ENCODE measurements around the gene NAALADL2. TPM values are rescaled to one million over a fixed set of nuclear protein-coding genes. Genes with fewer than 3 reads are reported as not detected.

The NAALADL2 gene
- polyA plus RNA-seq, 2 of the 4 experiments (the other 2 are of a cell fraction): 0.09 to 0.28 TPM

DNA sequence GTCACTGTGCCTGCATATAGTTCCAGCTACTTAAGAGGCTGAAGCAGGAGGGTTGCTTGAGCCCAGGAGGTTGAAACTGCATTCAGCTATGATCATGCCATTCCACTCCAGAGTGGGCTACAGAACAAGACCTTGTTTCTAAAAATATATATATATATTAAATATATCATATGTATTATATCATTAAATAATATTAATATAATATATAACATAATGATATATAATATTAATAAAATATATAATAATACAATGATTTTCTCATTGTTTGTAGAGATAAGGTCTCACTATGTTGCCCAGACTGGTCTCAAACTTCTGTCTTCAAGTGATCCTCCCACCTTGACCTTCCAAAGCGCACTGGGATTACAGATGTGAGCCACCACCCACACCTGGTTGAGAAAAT is 101.8 kb downstream of the NAALADL2 start:
- Histone ChIP-seq H3K4me3 (no peak overlapping the region), H3K4me1 (peaks cover 20% of the 10 kb centered on the region), H3K27ac (no peak overlapping the region), H3K4me2 (no peak overlapping the region), H3K9me3 (no peaks in the 10 kb centered on the region)
- DNase-seq (ENCODE audit: low read depth in 1 of 2, low spot score in 1 of 2): no peak
- no peak for ATAC-seq
- no peak for TF ChIP-seq JUNB (IDR thresholded peaks at IDR 0.05)
- TF ChIP-seq ZNF302 (CRISPR knock-in tag; IDR thresholded peaks at IDR 0.05): no peak
- TF ChIP-seq NPAS2 (CRISPR knock-in tag; IDR thresholded peaks at IDR 0.05; ENCODE audit: borderline replicate concordance): no peak
- no peak for TF ChIP-seq FOSB (CRISPR knock-in tag; IDR thresholded peaks at IDR 0.05)
- TF ChIP-seq NFE2L2 (conservative IDR thresholded peaks at IDR 0.05; ENCODE audit: low read length): no peak
- no peak for TF ChIP-seq RFX5 (IDR thresholded peaks at IDR 0.05)
- TF ChIP-seq POLR2AphosphoS2 (conservative IDR thresholded peaks at IDR 0.05; ENCODE audit: low read length): no peak
- TF ChIP-seq, protein P1, sequence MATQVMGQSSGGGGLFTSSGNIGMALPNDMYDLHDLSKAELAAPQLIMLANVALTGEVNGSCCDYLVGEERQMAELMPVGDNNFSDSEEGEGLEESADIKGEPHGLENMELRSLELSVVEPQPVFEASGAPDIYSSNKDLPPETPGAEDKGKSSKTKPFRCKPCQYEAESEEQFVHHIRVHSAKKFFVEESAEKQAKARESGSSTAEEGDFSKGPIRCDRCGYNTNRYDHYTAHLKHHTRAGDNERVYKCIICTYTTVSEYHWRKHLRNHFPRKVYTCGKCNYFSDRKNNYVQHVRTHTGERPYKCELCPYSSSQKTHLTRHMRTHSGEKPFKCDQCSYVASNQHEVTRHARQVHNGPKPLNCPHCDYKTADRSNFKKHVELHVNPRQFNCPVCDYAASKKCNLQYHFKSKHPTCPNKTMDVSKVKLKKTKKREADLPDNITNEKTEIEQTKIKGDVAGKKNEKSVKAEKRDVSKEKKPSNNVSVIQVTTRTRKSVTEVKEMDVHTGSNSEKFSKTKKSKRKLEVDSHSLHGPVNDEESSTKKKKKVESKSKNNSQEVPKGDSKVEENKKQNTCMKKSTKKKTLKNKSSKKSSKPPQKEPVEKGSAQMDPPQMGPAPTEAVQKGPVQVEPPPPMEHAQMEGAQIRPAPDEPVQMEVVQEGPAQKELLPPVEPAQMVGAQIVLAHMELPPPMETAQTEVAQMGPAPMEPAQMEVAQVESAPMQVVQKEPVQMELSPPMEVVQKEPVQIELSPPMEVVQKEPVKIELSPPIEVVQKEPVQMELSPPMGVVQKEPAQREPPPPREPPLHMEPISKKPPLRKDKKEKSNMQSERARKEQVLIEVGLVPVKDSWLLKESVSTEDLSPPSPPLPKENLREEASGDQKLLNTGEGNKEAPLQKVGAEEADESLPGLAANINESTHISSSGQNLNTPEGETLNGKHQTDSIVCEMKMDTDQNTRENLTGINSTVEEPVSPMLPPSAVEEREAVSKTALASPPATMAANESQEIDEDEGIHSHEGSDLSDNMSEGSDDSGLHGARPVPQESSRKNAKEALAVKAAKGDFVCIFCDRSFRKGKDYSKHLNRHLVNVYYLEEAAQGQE (IDR thresholded peaks at IDR 0.05): no peak
- TF ChIP-seq TP53 (CRISPR knock-in tag; IDR thresholded peaks at IDR 0.05): no peak
- TF ChIP-seq ZFP36 (IDR thresholded peaks at IDR 0.05; ENCODE audit: borderline replicate concordance, partially characterized antibody): no peak
- TF ChIP-seq HOXA7 (CRISPR knock-in tag; IDR thresholded peaks at IDR 0.05): no peak
- no peak for TF ChIP-seq RARB (CRISPR knock-in tag; IDR thresholded peaks at IDR 0.05)
- no peak for TF ChIP-seq MYC (IDR thresholded peaks at IDR 0.05; ENCODE audit: borderline replicate concordance, low read length)
- TF ChIP-seq EHMT2 (IDR thresholded peaks at IDR 0.05; ENCODE audit: low read depth): no peak
- TF ChIP-seq FOSL2 (IDR thresholded peaks at IDR 0.05): no peak
- TF ChIP-seq FOSL2 (CRISPR knock-in tag; IDR thresholded peaks at IDR 0.05): no peak
- no peak for TF ChIP-seq EP300 (IDR thresholded peaks at IDR 0.05)
- TF ChIP-seq, protein P2, sequence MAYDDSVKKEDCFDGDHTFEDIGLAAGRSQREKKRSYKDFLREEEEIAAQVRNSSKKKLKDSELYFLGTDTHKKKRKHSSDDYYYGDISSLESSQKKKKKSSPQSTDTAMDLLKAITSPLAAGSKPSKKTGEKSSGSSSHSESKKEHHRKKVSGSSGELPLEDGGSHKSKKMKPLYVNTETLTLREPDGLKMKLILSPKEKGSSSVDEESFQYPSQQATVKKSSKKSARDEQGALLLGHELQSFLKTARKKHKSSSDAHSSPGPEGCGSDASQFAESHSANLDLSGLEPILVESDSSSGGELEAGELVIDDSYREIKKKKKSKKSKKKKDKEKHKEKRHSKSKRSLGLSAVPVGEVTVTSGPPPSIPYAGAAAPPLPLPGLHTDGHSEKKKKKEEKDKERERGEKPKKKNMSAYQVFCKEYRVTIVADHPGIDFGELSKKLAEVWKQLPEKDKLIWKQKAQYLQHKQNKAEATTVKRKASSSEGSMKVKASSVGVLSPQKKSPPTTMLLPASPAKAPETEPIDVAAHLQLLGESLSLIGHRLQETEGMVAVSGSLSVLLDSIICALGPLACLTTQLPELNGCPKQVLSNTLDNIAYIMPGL (CRISPR knock-in tag; IDR thresholded peaks at IDR 0.05; ENCODE audit: borderline replicate concordance): no peak
- ChIA-PET CTCF (no interaction called here), POLR2A (no interaction called here)
- WGBS (ENCODE audit: missing lambda C conversion rate): 83% methylated on average over 1 of the region's 1 CpG
- no peak for FAIRE-seq

DNA sequence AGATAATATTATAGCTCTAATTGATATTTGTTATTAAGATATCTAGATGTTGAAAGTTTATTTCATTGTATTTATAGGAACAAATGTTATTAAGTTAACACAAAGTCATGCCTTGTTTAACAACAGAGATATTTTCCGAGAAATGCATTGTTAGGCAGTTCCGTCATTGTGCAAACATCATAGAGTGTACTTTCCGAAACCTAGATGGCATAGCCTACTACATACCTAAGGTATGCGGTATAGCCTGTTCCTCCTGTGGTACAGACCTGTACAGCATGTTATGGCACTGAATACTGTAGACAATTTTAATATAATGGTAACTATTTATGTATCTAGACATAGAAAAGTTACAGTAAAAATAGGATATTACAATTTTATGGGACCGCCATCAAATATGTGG is 114.3 kb downstream of the NAALADL2 start:
- POLR2A ChIA-PET: no interaction called here
- no peak for DNase-seq (ENCODE audit: low read depth in 1 of 2, low spot score in 1 of 2)

More for the DNA sequence above, 114.3 kb downstream of the NAALADL2 start:
- Histone ChIP-seq H3K4me3 (no peak overlapping the region), H3K4me1 (no peaks in the 10 kb centered on the region), H3K4me2 (no peak overlapping the region), H3K27ac (no peak overlapping the region), H3K9me3 (no peaks in the 10 kb centered on the region; the same call in 2 of the 3 replicates)
- 66% methylated on average over 5 of the region's 5 CpGs for WGBS (ENCODE audit: missing lambda C conversion rate)
- FAIRE-seq (no peak), ATAC-seq (no peak)
- no peak for TF ChIP-seq TP53 (CRISPR knock-in tag; IDR thresholded peaks at IDR 0.05)
- TF ChIP-seq CHD2 (IDR thresholded peaks at IDR 0.05; ENCODE audit: low read length, partially characterized antibody): no peak
- no peak for TF ChIP-seq FOXS1 (CRISPR knock-in tag; IDR thresholded peaks at IDR 0.05)
- TF ChIP-seq POLR2AphosphoS2 (conservative IDR thresholded peaks at IDR 0.05; ENCODE audit: low read length): no peak
- TF ChIP-seq, protein P3, sequence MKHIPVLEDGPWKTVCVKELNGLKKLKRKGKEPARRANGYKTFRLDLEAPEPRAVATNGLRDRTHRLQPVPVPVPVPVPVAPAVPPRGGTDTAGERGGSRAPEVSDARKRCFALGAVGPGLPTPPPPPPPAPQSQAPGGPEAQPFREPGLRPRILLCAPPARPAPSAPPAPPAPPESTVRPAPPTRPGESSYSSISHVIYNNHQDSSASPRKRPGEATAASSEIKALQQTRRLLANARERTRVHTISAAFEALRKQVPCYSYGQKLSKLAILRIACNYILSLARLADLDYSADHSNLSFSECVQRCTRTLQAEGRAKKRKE (CRISPR knock-in tag; IDR thresholded peaks at IDR 0.05; ENCODE audit: low read depth): no peak
- no peak for TF ChIP-seq HOXA7 (CRISPR knock-in tag; IDR thresholded peaks at IDR 0.05)
- TF ChIP-seq GATA3 (IDR thresholded peaks at IDR 0.05; ENCODE audit: borderline replicate concordance): no peak
- no peak for TF ChIP-seq CEBPB (IDR thresholded peaks at IDR 0.05)
- no peak for TF ChIP-seq BHLHE40 (IDR thresholded peaks at IDR 0.05; ENCODE audit: low read depth, low read length)
- TF ChIP-seq JUNB (IDR thresholded peaks at IDR 0.05): no peak
- TF ChIP-seq RFX5 (IDR thresholded peaks at IDR 0.05): no peak
- no peak for TF ChIP-seq FOSL2 (IDR thresholded peaks at IDR 0.05)
- TF ChIP-seq FOSL2 (CRISPR knock-in tag; IDR thresholded peaks at IDR 0.05): no peak
- TF ChIP-seq, protein P4, sequence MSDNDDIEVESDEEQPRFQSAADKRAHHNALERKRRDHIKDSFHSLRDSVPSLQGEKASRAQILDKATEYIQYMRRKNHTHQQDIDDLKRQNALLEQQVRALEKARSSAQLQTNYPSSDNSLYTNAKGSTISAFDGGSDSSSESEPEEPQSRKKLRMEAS (IDR thresholded peaks at IDR 0.05): no peak
- no peak for TF ChIP-seq RCOR1 (IDR thresholded peaks at IDR 0.05; ENCODE audit: low read depth, low read length)
- TF ChIP-seq, protein P5, sequence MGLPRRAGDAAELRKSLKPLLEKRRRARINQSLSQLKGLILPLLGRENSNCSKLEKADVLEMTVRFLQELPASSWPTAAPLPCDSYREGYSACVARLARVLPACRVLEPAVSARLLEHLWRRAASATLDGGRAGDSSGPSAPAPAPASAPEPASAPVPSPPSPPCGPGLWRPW (IDR thresholded peaks at IDR 0.05): no peak
- TF ChIP-seq, protein P2 (CRISPR knock-in tag; IDR thresholded peaks at IDR 0.05; ENCODE audit: borderline replicate concordance): no peak
- no peak for TF ChIP-seq HEYL (CRISPR knock-in tag; IDR thresholded peaks at IDR 0.05)
- no peak for TF ChIP-seq RNF2 (IDR thresholded peaks at IDR 0.05; ENCODE audit: borderline replicate concordance, low read depth)
- CTCF ChIA-PET: interaction anchor here (0.6 kb wide), 1 partner anchor 902 kb away, joined by 3 read pairs; no protein-coding TSS in a partner anchor

Data from A549 (cell line).